Cardiac fibroblast (primary cell): ENCODE measurements around the gene MOV10L1.

Experiments used
- DNase-seq, 2 donors: peaks; one replicate each; pipeline versions ENCODE4 v3.0.0 to v3.0.0-alpha.2; 2010; ENCODE audit warnings: low read depth in 2 of 2
- H3K4me3 ChIP-seq, 2 donors: replicated peaks in 1 of 2; 1 replicate in 1 of 2; 2 replicates in 1 of 2; pipeline ENCODE4 v1.5.1; 2011; ENCODE audit warnings: low read depth in 2 of 2, low read length in 2 of 2, mild to moderate bottlenecking in 2 of 2, moderate library complexity in 1 of 2
- CTCF ChIP-seq: IDR thresholded peaks from one replicate; pipeline ENCODE4 v1.5.1; 2011; ENCODE audit warnings: low read depth, mild to moderate bottlenecking, low read length, inconsistent platforms

The MOV10L1 gene

GRCh38 chr22:50205781-50206569, 116.2 kb downstream of the MOV10L1 start:
- no peak for TF ChIP-seq CTCF
- no peak overlapping the region for H3K4me3 ChIP-seq
- DNase-seq, result no peak

- no peak overlapping the region for H3K4me3 ChIP-seq
- peak; percentile 35 to 55 for DNase-seq
- peak; percentile 57 for TF ChIP-seq CTCF
Observed at GRCh38 chr22:50206599-50206998, 116.8 kb downstream of the MOV10L1 start.

GRCh38 chr22:50207383-50208140, 117.8 kb downstream of the MOV10L1 start:
- H3K4me3 ChIP-seq, result no peak overlapping the region
- TF ChIP-seq CTCF, result no peak
- no peak for DNase-seq

GRCh38 chr22:50208430-50208938, 118.7 kb downstream of the MOV10L1 start:
- no peak overlapping the region for H3K4me3 ChIP-seq
- DNase-seq, result no peak
- no peak for TF ChIP-seq CTCF

- no peak for TF ChIP-seq CTCF
- DNase-seq, result no peak
- no peak overlapping the region for H3K4me3 ChIP-seq
Observed at GRCh38 chr22:50208939-50209892, 119.4 kb downstream of the MOV10L1 start.

- TF ChIP-seq CTCF, result peak; percentile 95
- no peak overlapping the region for H3K4me3 ChIP-seq
- peak; percentile 73 to 74 for DNase-seq
Observed at GRCh38 chr22:50209893-50210292, 120.1 kb downstream of the MOV10L1 start.
